Thyroid gland (tissue), 4 donors: Measurements from ENCODE around the gene ARMC3. TPM values are rescaled to one million over a fixed set of nuclear protein-coding genes. Genes with fewer than 3 reads are reported as not detected.

Source experiments
- DNase-seq, 2 donors: peaks; one replicate each; pipeline ENCODE4 v3.0.0-alpha.2; 2019
- H3K27ac ChIP-seq, 3 donors: fragments of 200-600 bp; sonication (generic); 1 replicate in 2 of 3; 2 replicates in 1 of 3; pipeline ENCODE4 v1.5.1; 2016 to 2019; ENCODE audit warnings: mild to moderate bottlenecking in 1 of 3, moderate library complexity in 1 of 3
- H3K27me3 ChIP-seq: fragments of 200-600 bp; sonication (generic); one replicate; pipeline ENCODE4 v1.5.1; 2019
- H3K36me3 ChIP-seq, 2 donors: fragments of 200-600 bp; sonication (generic); one replicate each; pipeline ENCODE4 v1.5.1; 2016 to 2019
- H3K4me1 ChIP-seq, 2 donors: fragments of 200-600 bp; sonication (generic); one replicate each; pipeline ENCODE4 v1.5.1; 2017 to 2019
- H3K4me3 ChIP-seq, 3 donors: fragments of 200-600 bp; sonication (generic); replicated peaks in 1 of 3; 1 replicate in 2 of 3; 2 replicates in 1 of 3; pipeline ENCODE4 v1.5.1; 2016; ENCODE audit warnings: mild to moderate bottlenecking in 1 of 3
- H3K9me3 ChIP-seq: fragments of 200-600 bp; sonication (generic); one replicate; pipeline ENCODE4 v1.5.1; 2017
- CTCF ChIP-seq, 6 experiments: fragments of 200-600 bp in 3 of 6; fragments of 450-650 bp in 3 of 6; sonication (generic) in 3 of 6; IDR thresholded peaks; one replicate each; pipeline ENCODE4 v1.5.1; 2016 to 2019; ENCODE audit warnings: antibody characterized with exemption in 6 of 6, mild to moderate bottlenecking in 2 of 6, inconsistent platforms in 1 of 6, moderate library complexity in 1 of 6
- POLR2A ChIP-seq, 2 donors: fragments of 450-650 bp; IDR thresholded peaks; one replicate each; pipeline ENCODE4 v1.6.1; 2017; ENCODE audit warnings: antibody characterized with exemption in 2 of 2, mild to moderate bottlenecking in 2 of 2, moderate library complexity in 1 of 2
- WGBS, 2 donors: methylation state at CpG; one replicate each; pipeline ENCODE4 v1.1.5; 2017; 5-methylcytosine and 5-hydroxymethylcytosine counted together
- intact Hi-C: fragments of 100-400 bp; cut with DNase I; formaldehyde crosslinking; loops from one replicate; pipeline ENCODE4 v1.15.1; 2023
- total RNA-seq, 4 donors: library from RNA; depleted of rRNA; stranded (reverse); fragments of >200 nt; gene quantifications; one replicate each; pipeline ENCODE4 v1.2.3, GENCODE V29; 2016

ARMC3 gene
- total RNA-seq, 4 donors from 2014 or later, result 0.13 to 0.73 (median 0.51) TPM

DNA sequence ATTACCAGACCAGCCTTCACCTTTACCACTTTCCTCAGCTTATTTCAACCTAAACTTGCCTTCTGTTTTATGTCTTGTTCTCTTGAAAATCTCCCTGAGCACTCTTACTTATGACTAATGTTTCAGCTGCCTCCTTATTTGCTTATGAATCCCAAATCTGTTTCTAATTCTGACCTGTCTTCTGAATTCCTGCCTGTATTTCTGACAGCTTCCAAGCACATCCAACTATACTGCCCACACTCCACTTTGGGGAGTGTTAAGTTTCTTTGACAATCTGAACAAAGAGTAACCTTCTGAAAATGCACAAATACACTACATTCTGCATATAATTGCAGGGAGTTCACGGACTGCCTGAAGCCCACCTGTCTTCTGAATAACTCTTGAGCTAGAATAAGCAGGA, 48.7 kb downstream of the ARMC3 start:
- DNase-seq, result no peak
- no peaks in the 10 kb centered on the region for H3K27me3 ChIP-seq
- no peak for TF ChIP-seq POLR2A (IDR thresholded peaks at IDR 0.05)
- TF ChIP-seq CTCF (IDR thresholded peaks at IDR 0.05), result no peak
- no peaks in the 10 kb centered on the region for H3K36me3 ChIP-seq
- no peaks in the 10 kb centered on the region for H3K9me3 ChIP-seq
- H3K4me3 ChIP-seq, result no peak overlapping the region
- H3K27ac ChIP-seq, result no peak overlapping the region
- intact Hi-C loops, result no loop called here
- H3K4me1 ChIP-seq, result no peaks in the 10 kb centered on the region
- 92 to 93% methylated on average over 1 of the region's 1 CpG for WGBS, 2 donors

DNA sequence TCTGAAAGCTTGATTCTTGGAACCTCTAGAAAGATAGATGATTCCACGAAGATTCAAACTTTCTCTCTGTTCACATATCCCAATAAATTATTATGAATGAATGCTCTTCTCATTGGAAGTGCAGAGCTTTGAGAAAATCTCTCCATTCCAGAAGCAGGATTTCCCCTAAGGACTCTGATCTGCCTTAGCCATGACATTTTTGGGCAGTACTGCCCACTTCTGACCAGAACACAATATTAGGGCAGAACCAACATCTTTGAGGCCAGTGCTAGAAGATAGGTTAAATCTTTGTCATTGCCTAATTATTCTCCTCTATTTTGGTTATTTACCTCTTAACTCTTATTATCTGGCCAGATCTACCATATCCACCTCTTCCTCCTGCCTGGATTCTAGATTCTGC, 49.9 kb downstream of the ARMC3 start:
- WGBS, 2 donors, result 89 to 90% methylated on average over 1 of the region's 1 CpG
- no peaks in the 10 kb centered on the region for H3K9me3 ChIP-seq
- intact Hi-C loops, result no loop called here
- no peaks in the 10 kb centered on the region for H3K27me3 ChIP-seq
- no peak for DNase-seq
- H3K4me1 ChIP-seq, result no peaks in the 10 kb centered on the region
- H3K4me3 ChIP-seq, result no peak overlapping the region
- H3K36me3 ChIP-seq, result no peaks in the 10 kb centered on the region
- TF ChIP-seq CTCF (IDR thresholded peaks at IDR 0.05) (no peak), POLR2A (IDR thresholded peaks at IDR 0.05) (no peak)
- H3K27ac ChIP-seq, result no peak overlapping the region

- WGBS, 2 donors, result 93 to 100% methylated on average over 2 of the region's 2 CpGs
- DNase-seq, result no peak
- intact Hi-C loops, result no loop called here
Measured at GRCh38 chr10:22978287-22978686, 50.4 kb downstream of the ARMC3 start.

GRCh38 chr10:22978918-22979317, 51.1 kb downstream of the ARMC3 start:
- no peak for DNase-seq
- intact Hi-C loops, result no loop called here
- H3K4me1 ChIP-seq, result no peaks in the 10 kb centered on the region
- H3K9me3 ChIP-seq, result no peaks in the 10 kb centered on the region
- no peak overlapping the region for H3K27ac ChIP-seq
- TF ChIP-seq POLR2A (IDR thresholded peaks at IDR 0.05), result no peak
- no peak for TF ChIP-seq CTCF (IDR thresholded peaks at IDR 0.05)
- no peak overlapping the region for H3K4me3 ChIP-seq
- no peaks in the 10 kb centered on the region for H3K36me3 ChIP-seq
- WGBS, 2 donors, result 83 to 87% methylated on average over 1 of the region's 1 CpG
- H3K27me3 ChIP-seq, result no peaks in the 10 kb centered on the region

More at GRCh38 chr10:22978287-22978686, 50.4 kb downstream of the ARMC3 start:
- Histone ChIP-seq H3K4me1 (no peaks in the 10 kb centered on the region), H3K27ac (no peak overlapping the region), H3K27me3 (no peaks in the 10 kb centered on the region), H3K9me3 (no peaks in the 10 kb centered on the region), H3K36me3 (no peaks in the 10 kb centered on the region), H3K4me3 (no peak overlapping the region)
- TF ChIP-seq CTCF (IDR thresholded peaks at IDR 0.05), result no peak
- no peak for TF ChIP-seq POLR2A (IDR thresholded peaks at IDR 0.05)

DNA sequence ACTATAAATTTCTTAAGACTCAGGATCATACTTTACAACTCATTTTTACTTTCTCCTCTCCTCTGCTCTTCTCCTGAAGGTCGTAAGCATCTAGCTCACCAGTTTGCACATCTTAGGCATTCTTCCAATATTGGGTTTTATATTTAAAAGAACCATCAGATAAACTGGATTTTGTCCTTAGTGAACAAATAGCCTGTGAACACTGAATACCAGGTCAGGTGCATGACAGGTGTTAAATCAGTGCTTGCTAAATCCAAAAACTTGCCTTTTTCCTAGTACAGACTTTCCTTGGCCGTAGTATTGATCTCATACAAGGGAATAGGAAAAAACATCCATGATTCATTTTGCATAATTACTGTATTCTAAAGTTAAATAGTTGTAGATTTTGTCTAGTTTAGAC, 53.0 kb downstream of the ARMC3 start:
- no peak for DNase-seq
- Histone ChIP-seq H3K4me3 (no peak overlapping the region), H3K36me3 (no peaks in the 10 kb centered on the region), H3K4me1 (no peaks in the 10 kb centered on the region), H3K9me3 (no peaks in the 10 kb centered on the region), H3K27me3 (no peaks in the 10 kb centered on the region), H3K27ac (no peak overlapping the region)
- intact Hi-C loops, result loop anchor here (10.0 kb wide), 1 partner anchor 406 kb away; no protein-coding TSS in a partner anchor
- 90 to 97% methylated on average over 2 of the region's 2 CpGs for WGBS, 2 donors
- TF ChIP-seq POLR2A (IDR thresholded peaks at IDR 0.05), result no peak
- no peak for TF ChIP-seq CTCF (IDR thresholded peaks at IDR 0.05)
